Thoracic aorta (tissue), 2 donors: ENCODE data around the gene NUB1. TPM values are rescaled to one million over a fixed set of nuclear protein-coding genes. Genes with fewer than 3 reads are reported as not detected.
A peak's percentile ranks its signal among the peaks of the same experiment; 100 is the strongest.

ENCODE experiments used
- ATAC-seq: fragments of 150-250 bp; one replicate; pipeline ENCODE4 v1.8.0; 2017; ENCODE audit warnings: low read depth; ENCODE audit not compliant: insufficient number of reproducible peaks, low FRiP score
- DNase-seq: peaks from one replicate; pipeline ENCODE4 v3.0.0-alpha.2; 2020; ENCODE audit warnings: low spot score
- H3K27ac ChIP-seq, 2 donors: fragments of 200-600 bp; sonication (generic); 1 replicate in 1 of 2; 2 replicates in 1 of 2; pipeline ENCODE4 v1.5.1; 2016; ENCODE audit warnings: mild to moderate bottlenecking in 2 of 2, moderate library complexity in 2 of 2
- H3K27me3 ChIP-seq: fragments of 200-600 bp; sonication (generic); replicated peaks from 2 replicates; pipeline ENCODE4 v1.6.0; 2016; ENCODE audit warnings: mild to moderate bottlenecking; ENCODE audit not compliant: insufficient read depth
- H3K36me3 ChIP-seq: fragments of 200-600 bp; sonication (generic); one replicate; pipeline ENCODE4 v1.5.1; 2016
- H3K4me1 ChIP-seq, 2 donors: fragments of 200-600 bp; sonication (generic); 1 replicate in 1 of 2; 2 replicates in 1 of 2; pipeline versions ENCODE4 v1.5.1 to v1.6.0; 2016; ENCODE audit warnings: low read depth in 2 of 2, mild to moderate bottlenecking in 1 of 2; ENCODE audit not compliant: control insufficient read depth in 1 of 2
- H3K4me3 ChIP-seq: fragments of 200-600 bp; sonication (generic); 2 replicates; pipeline ENCODE4 v1.5.1; 2016; ENCODE audit warnings: mild to moderate bottlenecking
- H3K9me3 ChIP-seq: fragments of 200-600 bp; sonication (generic); 2 replicates; pipeline ENCODE4 v1.5.1; 2016
- total RNA-seq, 2 donors: library from RNA; depleted of rRNA; stranded (reverse); fragments of >200 nt; gene quantifications; one replicate each; pipeline versions ENCODE4 v1.1.0 to v1.2.3, GENCODE V29; 2016
- TF ChIP-seq, protein P1 (sequence below): fragments of 200-600 bp; sonication (generic); IDR thresholded peaks from one replicate; pipeline ENCODE4 v1.5.1; 2019; ENCODE audit warnings: antibody characterized with exemption

The NUB1 gene
- total RNA-seq, 2 donors from 2014 or later, result 51.0 to 53.4 TPM

- no peak for DNase-seq
- peaks cover 26% of the 10 kb centered on the region for H3K36me3 ChIP-seq
- H3K4me3 ChIP-seq, result no peak overlapping the region
- no peak for ATAC-seq
- H3K9me3 ChIP-seq, result no peaks in the 10 kb centered on the region
- no peak overlapping the region for H3K27ac ChIP-seq
- TF ChIP-seq, protein P1, sequence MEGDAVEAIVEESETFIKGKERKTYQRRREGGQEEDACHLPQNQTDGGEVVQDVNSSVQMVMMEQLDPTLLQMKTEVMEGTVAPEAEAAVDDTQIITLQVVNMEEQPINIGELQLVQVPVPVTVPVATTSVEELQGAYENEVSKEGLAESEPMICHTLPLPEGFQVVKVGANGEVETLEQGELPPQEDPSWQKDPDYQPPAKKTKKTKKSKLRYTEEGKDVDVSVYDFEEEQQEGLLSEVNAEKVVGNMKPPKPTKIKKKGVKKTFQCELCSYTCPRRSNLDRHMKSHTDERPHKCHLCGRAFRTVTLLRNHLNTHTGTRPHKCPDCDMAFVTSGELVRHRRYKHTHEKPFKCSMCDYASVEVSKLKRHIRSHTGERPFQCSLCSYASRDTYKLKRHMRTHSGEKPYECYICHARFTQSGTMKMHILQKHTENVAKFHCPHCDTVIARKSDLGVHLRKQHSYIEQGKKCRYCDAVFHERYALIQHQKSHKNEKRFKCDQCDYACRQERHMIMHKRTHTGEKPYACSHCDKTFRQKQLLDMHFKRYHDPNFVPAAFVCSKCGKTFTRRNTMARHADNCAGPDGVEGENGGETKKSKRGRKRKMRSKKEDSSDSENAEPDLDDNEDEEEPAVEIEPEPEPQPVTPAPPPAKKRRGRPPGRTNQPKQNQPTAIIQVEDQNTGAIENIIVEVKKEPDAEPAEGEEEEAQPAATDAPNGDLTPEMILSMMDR, result no peak
- H3K27me3 ChIP-seq, result no peaks in the 10 kb centered on the region
- H3K4me1 ChIP-seq, result peaks cover 9 to 13% of the 10 kb centered on the region in 2 donors
Observed at GRCh38 chr7:151361193-151361959, 19.8 kb downstream of the NUB1 start.

- Histone ChIP-seq H3K9me3 (no peaks in the 10 kb centered on the region), H3K4me1 (peaks cover 20 to 31% of the 10 kb centered on the region in 2 donors), H3K4me3 (no peak overlapping the region), H3K27me3 (no peaks in the 10 kb centered on the region), H3K36me3 (peaks cover 23% of the 10 kb centered on the region), H3K27ac (no peak overlapping the region)
- ATAC-seq, result no peak
- no peak for DNase-seq
- TF ChIP-seq, protein P1, result no peak
Observed at GRCh38 chr7:151363182-151363581, 21.6 kb downstream of the NUB1 start.

- no peaks in the 10 kb centered on the region for H3K27me3 ChIP-seq
- H3K9me3 ChIP-seq, result no peaks in the 10 kb centered on the region
- DNase-seq, result no peak
- TF ChIP-seq, protein P1, result no peak
- no peak for ATAC-seq
- H3K36me3 ChIP-seq, result peaks cover 3% of the 10 kb centered on the region
- peaks cover 26 to 47% of the 10 kb centered on the region in 2 donors for H3K4me1 ChIP-seq
- peak overlapping the region; percentile 32 for H3K4me3 ChIP-seq
- peak overlapping the region; percentile 74 to 75 for H3K27ac ChIP-seq
Observed at GRCh38 chr7:151366166-151366879, 24.7 kb downstream of the NUB1 start.

DNA sequence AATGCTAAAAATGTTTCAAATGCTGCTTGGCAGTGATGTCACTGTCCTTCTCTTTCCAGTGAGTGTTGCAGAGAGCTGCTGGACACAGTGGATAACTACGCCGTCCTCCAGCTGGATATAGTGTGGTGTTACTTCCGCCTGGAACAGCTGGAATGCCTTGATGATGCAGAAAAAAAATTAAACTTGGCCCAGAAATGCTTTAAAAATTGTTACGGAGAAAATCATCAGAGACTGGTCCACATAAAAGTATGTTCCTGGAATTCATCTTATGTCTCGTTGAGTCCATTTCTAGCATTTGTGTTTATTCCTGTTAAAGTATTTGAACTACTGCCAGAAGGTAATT, 25.2 kb downstream of the NUB1 start:
- TF ChIP-seq, protein P1, result no peak
- peaks cover 26 to 47% of the 10 kb centered on the region in 2 donors for H3K4me1 ChIP-seq
- H3K36me3 ChIP-seq, result no peaks in the 10 kb centered on the region
- DNase-seq (no peak), ATAC-seq (peak; percentile 73)
- no peaks in the 10 kb centered on the region for H3K27me3 ChIP-seq
- peak overlapping the region; percentile 74 to 75 for H3K27ac ChIP-seq
- peak overlapping the region; percentile 32 for H3K4me3 ChIP-seq
- no peaks in the 10 kb centered on the region for H3K9me3 ChIP-seq

DNA sequence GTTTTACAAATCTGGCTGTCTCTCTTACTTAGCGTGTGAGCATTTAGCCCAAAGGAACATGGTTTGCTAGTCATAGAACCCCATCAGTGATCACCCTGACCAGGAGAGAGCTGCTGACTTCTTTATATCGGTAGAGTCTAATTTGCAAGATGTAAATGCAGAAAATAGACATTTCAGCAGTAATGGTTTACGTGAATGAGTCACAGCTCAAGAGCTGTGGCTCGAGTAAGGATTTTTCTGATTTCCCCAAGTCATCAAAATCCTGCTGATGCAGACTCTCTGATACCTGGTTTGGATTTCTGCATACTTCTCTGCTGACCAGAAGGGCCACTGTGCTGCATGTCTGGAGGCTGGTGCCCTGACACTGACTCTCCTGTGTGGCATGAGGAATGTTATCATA, 25.7 kb downstream of the NUB1 start:
- H3K27me3 ChIP-seq, result no peaks in the 10 kb centered on the region
- no peaks in the 10 kb centered on the region for H3K36me3 ChIP-seq
- H3K4me3 ChIP-seq, result no peak overlapping the region
- peak overlapping the region; percentile 74 to 75 for H3K27ac ChIP-seq
- no peaks in the 10 kb centered on the region for H3K9me3 ChIP-seq
- TF ChIP-seq, protein P1, result no peak
- DNase-seq (no peak), ATAC-seq (no peak)
- peaks cover 26 to 47% of the 10 kb centered on the region in 2 donors for H3K4me1 ChIP-seq
